ENCODE results near the gene CPAMD8.
"Not testable (repeated sequence)": the region's sequence is repeated elsewhere in the genome, so short reads cannot be mapped to it uniquely, and the experiment has no call there.

CPAMD8 gene

DNA sequence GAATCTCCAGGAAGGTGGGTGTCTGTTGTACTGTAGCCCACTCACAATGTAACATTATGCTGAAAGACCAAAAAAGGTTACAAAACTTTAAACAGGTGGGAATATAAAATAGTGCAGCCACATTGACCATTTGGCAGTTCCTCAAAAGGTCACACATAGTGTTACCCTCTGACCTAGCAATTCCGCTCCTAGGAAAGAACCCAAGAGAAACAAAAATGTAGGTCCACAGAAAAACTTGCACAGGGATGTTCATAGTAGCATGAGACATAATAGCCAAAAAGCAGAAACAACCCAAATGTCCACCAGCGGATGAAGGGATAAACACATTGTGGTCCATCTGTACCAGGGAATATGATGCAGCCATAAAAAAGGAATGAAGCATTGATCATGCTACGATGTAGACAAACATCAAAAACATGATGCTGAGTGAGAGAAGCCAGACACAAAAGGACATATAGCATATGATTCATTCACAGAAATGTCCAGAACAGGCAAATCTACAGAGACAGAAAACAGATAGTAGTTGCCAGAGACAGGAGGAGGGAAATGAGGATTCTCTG, 27.9 kb downstream of the CPAMD8 start:
- no peak for DNase-seq (ENCODE audit: low spot score)

DNA sequence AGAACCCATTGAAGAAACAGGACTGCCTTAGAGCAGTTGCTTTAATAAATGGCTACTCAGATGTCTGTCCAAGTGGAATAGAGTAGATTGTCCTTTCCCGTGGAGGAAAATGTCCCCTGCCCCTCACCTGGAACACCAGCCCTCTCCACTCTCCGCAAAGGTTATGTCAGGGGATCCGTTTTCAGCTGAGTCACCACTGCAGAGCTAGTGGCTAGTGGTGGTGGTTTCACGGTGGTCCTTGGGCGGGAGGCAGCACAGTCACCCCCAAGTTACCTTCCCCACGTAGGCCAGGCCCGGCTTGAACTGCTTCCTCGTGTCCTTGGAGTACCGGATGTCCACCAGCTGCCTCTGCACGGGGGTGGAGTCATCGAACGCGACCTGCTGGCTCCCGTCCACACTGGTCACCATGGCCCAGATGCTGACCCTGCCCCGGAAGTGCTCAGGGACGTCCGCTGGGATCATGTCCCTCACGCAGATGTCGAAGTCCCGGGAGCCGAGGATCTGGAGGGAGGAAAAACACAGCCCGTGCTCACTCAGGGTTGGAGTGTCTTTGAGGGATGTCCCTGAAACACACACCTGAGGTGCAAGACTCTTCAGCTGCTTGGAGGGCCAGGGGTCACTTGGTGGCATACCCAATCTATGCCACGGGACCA, 29.6 kb downstream of the CPAMD8 start:
- not testable (repeated sequence) for DNase-seq (ENCODE audit: low spot score)

DNA sequence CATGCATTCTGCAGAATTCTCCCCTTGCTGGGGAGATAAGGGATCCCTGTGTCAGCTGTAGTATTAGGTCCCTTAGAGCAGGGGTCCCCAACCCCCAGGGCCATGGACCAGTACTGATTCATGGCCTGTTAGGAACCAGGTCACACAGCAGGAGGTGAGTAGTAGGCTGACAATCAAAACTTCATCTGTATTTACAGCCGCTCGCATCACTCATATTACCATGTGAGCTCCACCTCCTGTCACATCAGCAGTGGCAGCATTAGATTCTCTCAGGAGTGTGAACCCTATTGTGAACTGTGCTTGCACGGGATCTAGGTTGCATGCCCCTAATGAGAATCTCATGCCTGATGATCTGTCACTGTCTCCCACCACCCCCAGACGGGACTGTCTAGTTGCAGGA, 37.9 kb downstream of the CPAMD8 start:
- no peak for DNase-seq (ENCODE audit: low spot score)

DNA sequence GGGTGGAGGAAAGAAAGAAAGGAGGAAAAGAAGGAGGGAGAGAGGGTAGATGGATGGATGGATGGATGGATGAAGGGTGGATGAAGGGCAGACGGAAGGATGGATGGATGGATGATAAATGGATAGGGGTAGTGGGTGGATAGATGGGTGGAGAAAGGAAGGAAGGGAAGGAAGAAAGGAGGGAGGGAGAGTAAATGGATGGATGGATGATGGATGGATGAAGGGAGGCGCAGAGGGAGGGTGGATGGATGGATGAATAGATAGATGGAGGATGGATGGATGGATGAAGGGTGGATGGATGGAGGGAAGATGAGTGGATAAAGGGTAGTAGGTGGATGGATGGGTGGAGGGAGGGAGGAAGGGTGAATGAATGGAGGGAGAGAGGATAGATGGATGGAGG, 41.2 kb downstream of the CPAMD8 start:
- DNase-seq (ENCODE audit: low spot score), result no peak

DNA sequence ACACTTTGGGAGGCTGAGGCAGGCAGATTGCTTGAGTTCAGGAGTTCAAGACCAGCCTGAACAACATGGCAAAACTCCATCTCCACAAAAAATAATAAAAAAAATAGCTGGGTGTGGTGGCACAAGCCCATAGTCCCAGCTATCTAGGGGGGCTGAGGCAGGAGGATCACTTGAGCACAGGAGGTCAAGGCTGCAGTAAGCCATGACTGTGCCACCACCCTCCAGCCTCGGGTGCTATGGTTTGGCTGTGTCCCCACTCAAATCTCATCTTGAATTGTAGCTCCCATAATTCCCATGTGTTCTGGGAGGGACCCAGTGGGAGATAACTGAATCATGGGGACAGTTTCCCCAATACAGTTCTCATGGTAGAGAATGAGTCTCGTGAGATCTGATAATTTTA, 44.0 kb downstream of the CPAMD8 start:
- not testable (repeated sequence) for DNase-seq (ENCODE audit: low spot score)

DNA sequence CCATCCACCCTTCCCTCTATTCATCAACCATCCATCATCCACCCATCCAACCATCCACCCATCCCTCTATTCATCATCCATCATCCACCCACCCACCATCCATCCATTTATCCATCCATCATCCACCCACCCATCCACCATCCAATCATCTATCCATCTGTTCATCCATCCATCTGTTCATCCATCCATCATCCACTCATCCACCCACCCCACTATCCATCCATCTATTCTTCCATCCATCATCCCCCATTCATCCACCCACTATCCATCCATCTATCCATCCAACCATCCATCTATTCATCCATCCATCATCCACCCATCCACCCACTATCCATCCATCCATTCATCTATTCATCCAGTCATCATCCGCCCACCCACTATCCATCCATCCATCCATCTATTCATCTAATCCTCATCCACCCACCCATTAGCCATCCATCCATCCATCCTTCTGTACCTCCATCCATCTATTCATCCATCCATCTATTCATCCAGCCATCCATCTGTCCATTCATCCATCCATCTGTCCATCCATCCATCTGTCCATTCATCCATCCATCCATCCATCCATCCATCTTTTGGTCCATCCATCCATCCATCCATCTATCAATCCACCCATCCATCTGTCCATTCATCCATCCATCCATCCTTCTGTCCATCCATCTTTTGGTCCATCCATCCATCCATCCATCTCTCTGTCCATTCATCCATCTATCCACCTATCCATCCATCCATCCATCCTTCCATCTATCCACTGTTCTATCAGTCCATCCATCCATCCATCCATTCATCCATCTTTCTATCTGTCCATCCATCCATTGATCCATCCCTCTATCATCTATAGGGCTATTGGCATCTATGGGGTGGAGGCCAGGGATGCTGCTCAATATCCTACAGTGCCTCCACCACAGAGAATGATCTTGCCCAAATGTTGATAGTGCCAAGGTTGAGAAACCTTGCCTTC, 47.5 kb downstream of the CPAMD8 start:
- no peak for DNase-seq (ENCODE audit: low spot score)

DNA sequence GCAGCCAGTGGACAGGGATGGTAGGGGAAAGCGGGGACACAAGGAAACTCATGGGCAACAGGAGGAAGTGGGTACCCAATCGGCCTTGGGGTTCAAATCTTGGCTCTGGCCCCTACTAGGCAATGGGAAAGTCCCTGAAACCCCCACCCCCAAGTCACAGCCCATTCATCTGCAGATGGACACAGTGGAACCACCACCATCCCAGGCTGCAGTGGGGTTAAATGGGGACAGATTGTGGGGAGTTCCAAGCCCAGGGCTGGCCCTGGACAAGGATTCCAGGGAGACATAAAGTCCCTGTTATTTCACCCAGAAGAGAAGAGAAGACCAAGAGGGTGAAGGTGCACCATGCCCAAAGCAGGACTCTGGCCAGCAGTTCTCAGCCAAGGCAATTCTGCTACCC, 48.5 kb downstream of the CPAMD8 start:
- DNase-seq (ENCODE audit: low spot score), result no peak

DNA sequence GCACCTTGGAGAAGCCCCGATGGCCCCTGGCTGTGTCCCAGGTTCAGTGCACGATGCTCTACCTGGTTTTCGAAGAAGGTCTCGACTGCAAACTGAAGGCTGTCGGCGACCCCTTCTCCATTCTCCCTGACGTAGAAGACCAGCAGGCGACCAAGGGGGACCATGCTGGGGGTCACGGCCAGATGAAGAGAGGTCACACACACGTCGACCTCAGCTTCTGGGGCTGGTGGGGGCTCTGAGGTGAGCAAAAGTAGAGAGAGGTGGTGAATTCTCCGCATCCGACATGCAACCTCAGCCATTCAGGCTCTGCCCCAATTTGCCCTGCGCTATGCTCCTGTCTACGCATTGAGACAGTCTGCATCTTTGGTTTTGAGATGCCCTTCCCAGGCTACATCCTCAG, 49.3 kb downstream of the CPAMD8 start:
- no peak for DNase-seq (ENCODE audit: low spot score)

DNA sequence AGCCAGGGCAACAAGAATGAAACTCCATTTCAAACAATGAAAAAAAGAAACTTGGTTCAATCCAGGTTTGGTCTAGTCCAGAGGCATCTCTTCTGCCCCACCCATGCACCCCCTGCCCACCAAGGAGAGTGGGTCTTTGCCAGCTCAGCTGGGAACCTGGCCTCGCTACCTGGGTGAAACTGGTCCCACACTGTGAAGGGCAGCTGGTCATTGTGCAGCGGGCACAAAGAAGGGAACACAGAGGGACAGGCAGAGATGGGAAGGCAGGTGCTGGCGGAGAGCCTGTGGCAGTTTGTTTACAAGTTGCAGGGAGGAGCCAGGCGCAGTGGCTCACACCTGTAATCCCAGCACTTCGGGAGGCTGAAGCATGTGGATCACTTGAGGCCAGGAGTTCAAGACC, 50.2 kb downstream of the CPAMD8 start:
- no peak for DNase-seq (ENCODE audit: low spot score)

DNA sequence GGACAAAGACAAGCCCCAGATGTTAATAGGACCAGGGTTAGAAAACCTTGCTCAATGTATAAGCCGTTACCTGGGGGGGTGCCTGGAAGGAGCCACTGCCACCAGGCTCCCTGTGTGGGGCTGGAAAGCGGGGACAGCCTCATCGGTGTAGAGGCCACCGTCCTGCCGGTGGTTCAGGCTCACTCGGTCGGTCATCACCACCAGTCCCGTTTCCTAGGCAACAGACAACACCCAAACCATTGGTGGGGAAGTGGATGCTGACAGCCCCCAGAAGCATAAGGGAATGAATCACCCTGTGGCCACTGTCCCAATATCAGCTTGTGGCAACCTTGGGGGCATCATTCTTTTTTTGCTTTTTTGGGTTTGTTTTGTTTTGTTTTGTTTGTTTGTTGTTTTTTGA, 55.8 kb downstream of the CPAMD8 start:
- DNase-seq (ENCODE audit: low spot score), result no peak

DNA sequence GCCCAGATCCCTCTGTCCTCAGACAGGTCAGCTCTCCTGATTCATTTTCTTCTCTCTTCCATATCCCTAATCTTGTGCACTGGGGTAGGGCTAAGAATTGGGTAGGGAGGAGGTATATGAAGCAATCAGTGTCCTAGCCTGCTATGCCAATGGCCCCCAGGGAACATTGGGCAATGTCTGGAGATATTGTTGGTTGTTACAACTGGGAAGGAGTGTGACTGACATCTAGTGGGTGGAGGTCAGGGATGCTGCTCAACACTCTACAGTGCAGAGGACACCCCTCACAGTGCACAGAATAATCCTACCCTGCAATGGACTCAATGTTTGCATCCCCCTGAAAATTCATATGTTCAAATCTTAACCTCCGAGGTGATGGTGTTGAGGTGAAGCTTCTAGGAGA, 57.5 kb downstream of the CPAMD8 start:
- DNase-seq (ENCODE audit: low spot score), result peak; percentile 17

DNA sequence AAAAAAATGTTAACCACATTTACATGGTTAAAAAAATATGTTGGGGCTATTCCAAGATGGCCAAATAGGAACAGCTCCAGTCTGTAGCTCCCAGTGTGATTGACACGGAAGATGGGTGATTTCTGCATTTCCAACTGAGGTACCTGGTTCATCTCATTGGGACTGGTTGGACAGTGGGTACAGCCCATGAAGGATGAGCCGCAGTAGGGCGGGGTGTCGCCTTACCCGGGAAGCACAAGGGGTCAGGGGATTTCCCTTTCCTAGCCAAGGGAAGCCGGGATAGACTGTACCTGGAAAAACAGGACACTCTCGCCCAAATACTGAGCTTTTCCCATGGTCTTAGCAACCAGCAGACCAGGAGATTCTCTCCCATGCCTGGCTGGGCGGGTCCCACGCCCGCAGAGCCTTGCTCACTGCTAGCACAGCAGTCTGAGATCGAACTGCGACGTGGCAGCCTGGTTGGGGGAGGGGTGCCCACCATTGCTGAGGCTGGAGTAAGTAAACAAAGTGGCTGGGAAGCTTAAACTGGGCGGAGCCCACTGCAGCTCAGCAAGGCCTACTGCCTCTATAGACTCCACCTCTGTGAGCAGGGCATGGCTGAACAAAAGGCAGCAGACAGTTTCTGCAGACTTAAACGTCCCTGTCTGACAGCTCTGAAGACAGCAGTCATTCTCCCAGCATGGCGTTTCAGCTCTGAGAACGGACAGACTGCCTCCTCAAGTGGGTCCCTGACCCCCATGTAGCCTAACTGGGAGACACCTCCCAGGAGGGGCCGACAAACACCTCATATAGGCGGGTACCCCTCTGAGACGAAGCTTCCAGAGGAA, 65.4 kb downstream of the CPAMD8 start:
- DNase-seq (ENCODE audit: low spot score), result not testable (repeated sequence)

DNA sequence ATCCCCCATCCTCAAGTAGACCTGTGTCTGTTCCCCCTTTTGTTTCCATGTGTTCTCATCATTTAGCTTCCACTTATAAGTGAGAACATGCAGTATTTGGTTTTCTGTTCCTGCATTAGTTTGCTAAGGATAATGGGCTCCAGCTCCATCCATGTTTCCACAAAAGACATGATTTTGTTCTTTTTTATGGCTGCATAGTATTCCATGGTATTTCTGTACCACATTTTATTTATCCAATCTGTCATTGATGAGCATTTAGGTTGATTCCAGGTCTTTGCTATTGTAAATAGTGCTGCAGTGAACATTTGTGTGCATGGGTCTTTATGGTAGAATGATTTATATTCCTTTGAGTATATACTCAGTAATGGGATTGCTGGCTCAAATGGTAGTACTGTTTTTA, 68.3 kb downstream of the CPAMD8 start:
- DNase-seq (ENCODE audit: low spot score), result not testable (repeated sequence)

DNA sequence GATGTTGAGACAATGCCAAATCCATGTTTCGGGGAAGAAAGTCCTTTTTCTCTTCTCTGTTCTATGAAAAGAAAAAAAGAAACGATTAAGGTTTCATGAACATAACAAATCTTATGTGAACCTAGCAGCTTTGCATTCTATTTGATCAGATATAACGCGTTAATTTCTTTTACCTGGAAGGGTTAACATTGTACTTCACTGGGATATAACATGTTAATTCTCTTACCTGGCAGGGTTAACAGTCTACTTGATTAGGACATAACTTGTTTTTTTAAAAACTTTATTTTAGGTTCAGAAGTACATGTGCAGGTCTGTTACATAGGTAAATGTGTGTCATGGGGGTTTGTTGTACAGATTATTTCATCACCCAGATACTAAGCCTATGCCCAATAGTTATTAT, 68.8 kb downstream of the CPAMD8 start:
- no peak for DNase-seq (ENCODE audit: low spot score)

DNA sequence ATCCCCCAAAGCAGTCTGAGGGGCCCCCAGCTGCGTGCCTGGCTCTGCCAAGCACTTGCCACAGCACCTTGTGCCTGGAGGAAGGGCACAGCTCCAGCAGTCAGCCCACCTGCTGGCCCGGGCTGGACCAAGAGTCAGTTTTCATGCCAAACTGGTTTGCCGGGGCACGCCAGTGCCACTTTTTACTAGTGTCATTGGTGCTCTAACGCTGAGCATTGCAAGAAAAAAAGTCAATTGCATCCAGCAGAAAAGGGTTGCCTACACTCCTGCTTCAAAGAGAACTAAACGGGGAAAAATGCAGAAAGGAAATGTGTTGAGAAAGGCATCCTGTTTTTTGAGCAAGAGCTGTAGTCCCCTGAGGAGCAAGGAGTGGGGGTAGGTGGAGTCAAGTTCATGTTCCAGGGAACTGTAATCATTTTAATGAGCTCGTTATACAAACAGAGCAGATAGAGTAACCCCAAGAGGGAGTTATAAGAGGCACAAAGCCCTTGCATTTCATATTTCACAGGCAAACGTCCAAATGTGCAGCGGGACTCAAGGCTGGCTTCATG, 69.4 kb downstream of the CPAMD8 start:
- DNase-seq (ENCODE audit: low spot score), result peak; percentile 47

DNA sequence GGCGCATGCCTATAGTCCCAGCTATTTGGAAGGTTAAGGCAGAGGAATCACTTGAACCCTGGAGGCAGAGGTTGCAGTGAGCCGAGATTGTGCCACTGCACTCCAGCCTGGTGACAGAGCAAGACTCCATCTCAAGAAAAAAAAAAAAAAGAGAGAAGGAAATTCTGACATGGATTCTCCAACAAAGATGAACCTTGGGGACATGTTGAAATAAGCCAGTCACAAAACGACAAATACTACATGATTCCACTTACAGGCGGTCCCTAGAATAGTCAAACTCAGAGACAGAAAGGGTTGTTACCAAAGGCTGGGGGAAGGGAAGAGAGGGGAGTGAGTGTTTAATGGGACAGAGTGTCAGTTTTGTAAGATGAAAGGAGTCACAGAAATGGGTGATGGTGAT, 71.4 kb downstream of the CPAMD8 start:
- DNase-seq (ENCODE audit: low spot score), result no peak

DNA sequence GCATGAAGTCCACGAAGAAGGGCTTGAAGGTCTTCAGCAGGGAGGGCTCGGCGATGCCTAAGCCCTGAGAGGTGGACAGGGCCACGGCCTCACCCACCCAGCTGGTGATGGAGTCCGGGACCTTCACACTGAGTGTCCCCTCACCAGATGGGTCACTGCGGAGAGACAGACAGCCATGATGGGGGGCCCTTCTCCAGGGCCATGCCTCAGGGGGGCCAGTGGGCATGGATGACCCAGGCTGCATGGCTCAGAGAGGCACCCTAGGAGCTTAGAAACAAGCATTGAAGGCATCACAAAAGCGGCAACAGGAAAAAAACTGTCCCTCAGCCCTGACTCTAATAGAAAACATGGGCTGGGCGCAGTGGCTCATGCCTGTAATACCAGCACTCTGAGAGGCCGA, 74.6 kb downstream of the CPAMD8 start:
- DNase-seq (ENCODE audit: low spot score), result peak; percentile 16

DNA sequence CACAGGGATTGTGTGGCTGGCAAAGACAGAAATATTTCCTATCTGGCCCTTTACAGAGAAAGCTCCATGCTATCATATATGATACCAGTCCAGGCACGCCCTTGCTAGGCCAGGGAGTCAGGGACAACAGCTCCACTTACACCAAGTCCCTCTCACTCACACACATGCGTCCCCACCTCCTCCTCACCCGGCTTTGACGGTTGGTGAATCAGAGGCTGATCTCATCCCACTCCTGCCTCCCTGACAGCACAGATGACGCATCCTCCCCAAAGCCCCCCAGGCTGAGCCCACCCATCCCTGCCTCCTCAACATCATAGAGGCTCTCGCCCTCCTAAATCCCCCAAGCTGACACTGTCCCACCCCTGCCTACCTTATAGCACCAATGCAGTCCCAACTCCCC, 75.1 kb downstream of the CPAMD8 start:
- DNase-seq (ENCODE audit: low spot score), result peak; percentile 6

DNA sequence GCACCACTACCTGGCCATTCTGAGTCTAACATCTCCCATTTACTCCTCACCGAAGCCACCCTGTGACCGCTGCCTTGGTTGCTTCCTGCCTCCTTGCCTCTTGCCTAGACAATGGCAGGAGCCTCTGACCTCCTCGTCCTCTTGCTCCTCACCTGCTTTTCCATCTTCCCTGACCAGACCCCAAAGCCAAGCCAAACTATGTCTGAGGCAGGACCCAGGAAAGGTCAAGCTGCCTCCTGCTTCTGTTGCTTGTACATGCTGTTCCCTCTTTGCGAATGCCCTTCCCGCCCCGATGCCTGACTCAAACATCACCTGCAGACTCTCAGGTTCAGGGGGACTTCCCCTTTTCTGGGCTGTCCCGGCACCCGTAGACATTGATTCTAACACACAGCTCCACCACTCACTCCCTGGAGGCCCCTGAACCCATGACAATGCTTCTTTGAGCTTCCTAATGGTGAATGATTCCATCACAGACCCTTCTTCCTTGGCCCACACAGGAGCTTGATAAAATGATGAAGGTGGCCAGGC, 77.0 kb downstream of the CPAMD8 start:
- no peak for DNase-seq (ENCODE audit: low spot score)

DNA sequence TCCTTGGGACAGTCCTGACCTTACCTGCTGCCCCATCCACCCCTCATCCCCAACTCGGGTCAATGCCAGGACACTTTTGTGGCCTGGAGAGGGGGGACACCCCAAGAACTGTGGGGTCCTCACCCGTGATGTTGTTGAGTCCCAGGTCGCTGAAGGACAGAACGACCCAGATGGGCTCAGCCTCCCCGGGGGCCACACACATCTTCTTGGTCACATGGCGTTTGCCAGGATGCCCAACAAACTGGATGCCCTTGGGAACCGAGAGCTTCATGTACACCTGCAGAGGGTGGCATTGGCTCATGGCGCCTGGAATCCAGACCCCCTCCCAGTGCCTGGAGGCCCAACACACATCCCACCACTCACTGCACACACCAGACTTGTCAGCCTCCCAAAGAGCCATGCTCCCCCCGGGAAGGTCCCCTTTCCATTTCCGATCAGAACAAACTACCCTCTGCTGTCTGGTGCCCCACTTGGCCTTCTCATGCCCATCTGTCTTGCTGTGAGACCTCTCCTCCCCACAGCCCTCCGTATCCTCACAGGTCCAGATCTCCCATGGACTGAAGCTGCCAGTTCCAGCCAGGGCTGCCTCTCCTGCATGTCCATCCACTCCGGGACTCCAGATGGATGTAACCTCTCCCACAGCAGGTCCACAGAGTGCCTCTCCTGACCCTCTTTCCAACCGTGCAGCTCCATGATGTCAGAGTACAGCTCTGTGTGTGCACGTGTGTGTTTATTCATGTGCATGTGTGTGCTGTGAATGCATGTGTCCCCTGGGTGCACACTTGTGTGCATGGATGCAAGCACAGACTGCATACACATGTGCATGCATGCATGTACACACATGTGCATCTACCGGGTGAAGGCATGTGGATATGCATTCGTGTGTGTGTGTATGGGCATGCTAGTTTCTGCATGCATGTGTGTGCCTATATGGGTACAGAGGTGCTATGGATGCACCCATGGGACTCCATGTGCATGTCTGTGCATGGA, 79.4 kb downstream of the CPAMD8 start:
- DNase-seq (ENCODE audit: low spot score), result peak; percentile 18
